Right lobe of liver (tissue), 4 donors: ENCODE results near the gene SGCE.

Source experiments
- POLR2A ChIP-seq: fragments of 450-650 bp; IDR thresholded peaks from one replicate; pipeline ENCODE4 v1.6.1; 2017; ENCODE audit warnings: antibody characterized with exemption, mild to moderate bottlenecking
- TF ChIP-seq, protein P1 (sequence below), 4 donors: fragments of 200-600 bp in 3 of 4; fragments of 450-650 bp in 1 of 4; IDR thresholded peaks; one replicate each; pipeline versions ENCODE4 v1.5.1 to v1.8.0; 2016 to 2022; ENCODE audit warnings: antibody characterized with exemption in 4 of 4, mild to moderate bottlenecking in 2 of 4
- donor health status: DM: no; HTN: no; CAD: no.
- donor health status: DM: no; HTN: no; CAD: no.
- donor health status: DM: no; HTN: yes; CAD: no.

DNA sequence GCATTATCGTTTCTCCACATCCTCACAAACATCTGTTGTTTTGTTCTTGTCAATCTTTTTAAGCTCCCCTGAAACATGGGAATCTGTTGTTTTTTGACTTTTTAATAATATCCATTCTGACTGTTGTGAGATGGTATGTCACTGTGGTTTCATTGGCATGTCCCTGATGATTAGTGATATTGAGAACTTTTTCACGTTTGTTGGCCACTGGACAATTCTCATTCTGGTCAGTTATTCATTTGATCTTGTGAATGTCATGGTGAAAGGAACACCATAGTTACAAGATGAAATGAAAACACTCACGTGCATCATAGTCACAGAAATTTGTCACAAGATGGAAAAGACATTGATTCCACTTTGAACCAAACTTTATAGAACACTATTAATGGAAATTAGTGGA lies 20.5 kb upstream of the SGCE start:
- TF ChIP-seq, protein P1, sequence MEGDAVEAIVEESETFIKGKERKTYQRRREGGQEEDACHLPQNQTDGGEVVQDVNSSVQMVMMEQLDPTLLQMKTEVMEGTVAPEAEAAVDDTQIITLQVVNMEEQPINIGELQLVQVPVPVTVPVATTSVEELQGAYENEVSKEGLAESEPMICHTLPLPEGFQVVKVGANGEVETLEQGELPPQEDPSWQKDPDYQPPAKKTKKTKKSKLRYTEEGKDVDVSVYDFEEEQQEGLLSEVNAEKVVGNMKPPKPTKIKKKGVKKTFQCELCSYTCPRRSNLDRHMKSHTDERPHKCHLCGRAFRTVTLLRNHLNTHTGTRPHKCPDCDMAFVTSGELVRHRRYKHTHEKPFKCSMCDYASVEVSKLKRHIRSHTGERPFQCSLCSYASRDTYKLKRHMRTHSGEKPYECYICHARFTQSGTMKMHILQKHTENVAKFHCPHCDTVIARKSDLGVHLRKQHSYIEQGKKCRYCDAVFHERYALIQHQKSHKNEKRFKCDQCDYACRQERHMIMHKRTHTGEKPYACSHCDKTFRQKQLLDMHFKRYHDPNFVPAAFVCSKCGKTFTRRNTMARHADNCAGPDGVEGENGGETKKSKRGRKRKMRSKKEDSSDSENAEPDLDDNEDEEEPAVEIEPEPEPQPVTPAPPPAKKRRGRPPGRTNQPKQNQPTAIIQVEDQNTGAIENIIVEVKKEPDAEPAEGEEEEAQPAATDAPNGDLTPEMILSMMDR (IDR thresholded peaks at IDR 0.05), result no peak
- TF ChIP-seq POLR2A, result no peak
